RPMI7951 (cell line): ENCODE measurements around the gene RAB26. TPM values are rescaled to one million over a fixed set of nuclear protein-coding genes. Genes with fewer than 3 reads are reported as not detected.

Source experiments
- DNase-seq: peaks from one replicate; pipeline ENCODE4 v3.0.0-alpha.2; 2012; ENCODE audit warnings: low read depth
- total RNA-seq: library from RNA; depleted of rRNA; stranded (reverse); fragments of >200 nt; shearing (Covaris generic); gene quantifications from 2 replicates; pipeline ENCODE4 v1.2.3, GENCODE V29; 2014

Gene RAB26
- total RNA-seq, 1 experiment from 2014 or later = 0.72 TPM

GRCh38 chr16:2159175-2159838 lies 10.9 kb downstream of the RAB26 start:
- no peak for DNase-seq

GRCh38 chr16:2160915-2161551 lies 12.6 kb downstream of the RAB26 start:
- no peak for DNase-seq

GRCh38 chr16:2161911-2162310 lies 13.5 kb downstream of the RAB26 start:
- no peak for DNase-seq

GRCh38 chr16:2162676-2163118 lies 14.3 kb downstream of the RAB26 start:
- no peak for DNase-seq

GRCh38 chr16:2163211-2163881 lies 14.9 kb downstream of the RAB26 start:
- no peak for DNase-seq

- no peak for DNase-seq
These were observed 17.4 kb downstream of the RAB26 start for GRCh38 chr16:2165861-2166260.

- no peak for DNase-seq
These were observed 18.0 kb downstream of the RAB26 start for GRCh38 chr16:2166263-2167067.

- no peak for DNase-seq
These were observed 18.7 kb downstream of the RAB26 start for GRCh38 chr16:2167068-2167638.

- DNase-seq = no peak
These were observed 21.7 kb downstream of the RAB26 start for GRCh38 chr16:2170080-2170479.

- no peak for DNase-seq
These were observed 22.4 kb downstream of the RAB26 start for GRCh38 chr16:2170587-2171435.

GRCh38 chr16:2171601-2172178 lies 23.3 kb downstream of the RAB26 start:
- no peak for DNase-seq

GRCh38 chr16:2172688-2173335 lies 24.4 kb downstream of the RAB26 start:
- no peak for DNase-seq

- no peak for DNase-seq
These were observed 24.9 kb downstream of the RAB26 start for GRCh38 chr16:2173366-2173765.

GRCh38 chr16:2173916-2174315 lies 25.5 kb downstream of the RAB26 start:
- no peak for DNase-seq

- DNase-seq = no peak
These were observed 26.1 kb downstream of the RAB26 start for GRCh38 chr16:2174396-2175131.

- no peak for DNase-seq
These were observed 27.0 kb downstream of the RAB26 start for GRCh38 chr16:2175454-2175853.

- no peak for DNase-seq
These were observed 27.6 kb downstream of the RAB26 start for GRCh38 chr16:2176047-2176446.

- no peak for DNase-seq
These were observed 28.7 kb downstream of the RAB26 start for GRCh38 chr16:2177101-2177500.

GRCh38 chr16:2177561-2177960 lies 29.1 kb downstream of the RAB26 start:
- no peak for DNase-seq
